H1 (cell line): Measurements from ENCODE around the gene NUDC. TPM values are rescaled to one million over a fixed set of nuclear protein-coding genes. Genes with fewer than 3 reads are reported as not detected.
"Not testable (repeated sequence)": the region's sequence is repeated elsewhere in the genome, so short reads cannot be mapped to it uniquely, and the experiment has no call there.

Experiments used
- CTCF ChIA-PET: fragments of 300-600 bp; sonication (Branson Sonifier 250); formaldehyde crosslinking; loops from one replicate; lab custom pipeline; 2021; ENCODE audit not compliant: partially characterized antibody; lab: Charles Lee
- POLR2A ChIA-PET: fragments of 300-600 bp; sonication (Branson Sonifier 250); formaldehyde crosslinking; loops from one replicate; lab custom pipeline; 2021; ENCODE audit warnings: inconsistent platforms; ENCODE audit not compliant: partially characterized antibody; lab: Charles Lee
- DNase-seq, 2 experiments: peaks; one replicate each; pipeline versions ENCODE4 v3.0.0 to v3.0.0-alpha.2; 2010 to 2022; ENCODE audit warnings: low spot score in 2 of 2, low read depth in 1 of 2, mixed read lengths in 1 of 2
- FAIRE-seq: peaks from 2 replicates; lab custom pipeline; 2011; peaks lifted over from hg19 to GRCh38; lab: Jason Lieb, UNC
- H2AFZ ChIP-seq: 2 replicates; pipeline ENCODE4 v1.8.1; 2012; ENCODE audit warnings: low read length, inconsistent platforms
- H2AK5ac ChIP-seq: 2 replicates; pipeline ENCODE4 v1.6.1; 2013; ENCODE audit warnings: low read depth, low read length
- H2BK120ac ChIP-seq: replicated peaks from 2 replicates; pipeline ENCODE3; 2013; ENCODE audit warnings: low read depth, low read length, inconsistent platforms
- H2BK12ac ChIP-seq: 2 replicates; pipeline ENCODE4 v1.6.1; 2013; ENCODE audit warnings: low read depth, low read length
- H2BK15ac ChIP-seq: 2 replicates; pipeline ENCODE4 v1.6.1; 2013; ENCODE audit warnings: low read length
- H2BK20ac ChIP-seq: 2 replicates; pipeline ENCODE4 v1.6.1; 2013; ENCODE audit warnings: low read length
- H2BK5ac ChIP-seq: 2 replicates; pipeline ENCODE4 v1.6.1; 2013; ENCODE audit warnings: low read depth, low read length
- H3K14ac ChIP-seq: 2 replicates; pipeline ENCODE4 v1.6.1; 2013; ENCODE audit warnings: inconsistent platforms; ENCODE audit not compliant: insufficient read length
- H3K18ac ChIP-seq: 2 replicates; pipeline ENCODE4 v1.6.1; 2013; ENCODE audit warnings: low read length; ENCODE audit errors: extremely low read depth
- H3K23ac ChIP-seq: 2 replicates; pipeline ENCODE4 v1.6.1; 2013; ENCODE audit warnings: inconsistent platforms; ENCODE audit not compliant: insufficient read length
- H3K23me2 ChIP-seq: 2 replicates; pipeline ENCODE4 v1.6.1; 2013; ENCODE audit warnings: low read depth, low read length
- H3K27ac ChIP-seq: 2 replicates; pipeline ENCODE4 v1.6.1; 2011; ENCODE audit warnings: low read depth, low read length, inconsistent platforms
- H3K27me3 ChIP-seq, 4 experiments: replicated peaks in 1 of 4; 1 replicate in 1 of 4; 2 replicates in 3 of 4; pipeline versions ENCODE4 v1.6.1 to v1.8.1; 2011 to 2013; ENCODE audit warnings: low read length in 3 of 4, mild to moderate bottlenecking in 3 of 4, inconsistent platforms in 2 of 4, mixed read lengths in 2 of 4, moderate library complexity in 1 of 4; ENCODE audit not compliant: control insufficient read depth in 3 of 4, insufficient read depth in 3 of 4; ENCODE audit errors: extremely low read depth in 1 of 4
- H3K36me3 ChIP-seq, 4 experiments: 2 replicates each; pipeline versions ENCODE4 v1.6.1 to v1.8.1; 2011 to 2013; ENCODE audit warnings: mild to moderate bottlenecking in 4 of 4, low read length in 3 of 4, moderate library complexity in 2 of 4, control low read depth in 1 of 4, inconsistent platforms in 1 of 4; ENCODE audit not compliant: insufficient read depth in 4 of 4, control insufficient read depth in 2 of 4
- H3K4ac ChIP-seq: replicated peaks from 2 replicates; pipeline ENCODE3; 2013; ENCODE audit warnings: low read length, low read depth, mixed read lengths, inconsistent platforms; ENCODE audit not compliant: insufficient read length
- H3K4me1 ChIP-seq, 4 experiments: replicated peaks in 1 of 4; 1 replicate in 1 of 4; 2 replicates in 3 of 4; pipeline versions ENCODE4 v1.6.1 to v1.8.1; 2011 to 2013; ENCODE audit warnings: low read length in 3 of 4, inconsistent platforms in 2 of 4, mixed read lengths in 1 of 4; ENCODE audit not compliant: insufficient read depth in 4 of 4, control insufficient read depth in 3 of 4
- H3K4me2 ChIP-seq, 2 experiments: 2 replicates each; pipeline versions ENCODE4 v1.6.1 to v1.8.1; 2011 to 2013; ENCODE audit warnings: low read depth in 2 of 2, low read length in 2 of 2, control low read depth in 1 of 2, inconsistent platforms in 1 of 2, mild to moderate bottlenecking in 1 of 2; ENCODE audit not compliant: insufficient read depth in 1 of 2
- H3K4me3 ChIP-seq, 4 experiments: fragments of 200-600, 300-600 bp in 1 of 4; sonication (generic), shearing (Covaris generic), sonication (Bioruptor Twin) in 1 of 4; 2 replicates each; pipeline versions ENCODE4 v1.5.1 to v1.8.1; 2011 to 2016; ENCODE audit warnings: low read length in 4 of 4, low read depth in 3 of 4, control low read depth in 2 of 4, inconsistent platforms in 2 of 4, mild to moderate bottlenecking in 2 of 4, mixed read lengths in 1 of 4, moderate library complexity in 1 of 4; ENCODE audit not compliant: insufficient read depth in 2 of 4; ENCODE audit errors: extremely low read depth in 1 of 4
- H3K56ac ChIP-seq: replicated peaks from 2 replicates; pipeline ENCODE3; 2013; ENCODE audit warnings: low read depth, mild to moderate bottlenecking, mixed read lengths, low read length, inconsistent platforms; ENCODE audit not compliant: insufficient read length
- H3K79me1 ChIP-seq: 2 replicates; pipeline ENCODE4 v1.6.1; 2013; ENCODE audit warnings: low read depth, low read length, control low read depth
- H3K79me2 ChIP-seq, 2 experiments: 2 replicates each; pipeline versions ENCODE4 v1.6.1 to v1.8.1; 2012 to 2013; ENCODE audit warnings: low read length in 2 of 2, mild to moderate bottlenecking in 2 of 2, inconsistent platforms in 1 of 2; ENCODE audit not compliant: insufficient read depth in 2 of 2, control insufficient read depth in 1 of 2
- H3K9ac ChIP-seq, 4 experiments: replicated peaks in 1 of 4; 1 replicate in 1 of 4; 2 replicates in 3 of 4; pipeline versions ENCODE4 v1.6.1 to v1.8.1; 2011 to 2013; ENCODE audit warnings: low read depth in 3 of 4, low read length in 3 of 4, control low read depth in 2 of 4, mild to moderate bottlenecking in 2 of 4, moderate library complexity in 2 of 4, inconsistent platforms in 1 of 4; ENCODE audit errors: extremely low read depth in 1 of 4
- H3K9me3 ChIP-seq, 2 experiments: 2 replicates each; pipeline versions ENCODE4 v1.6.1 to v1.8.1; 2012 to 2013; ENCODE audit warnings: mild to moderate bottlenecking in 2 of 2, moderate library complexity in 2 of 2, control low read depth in 1 of 2, inconsistent platforms in 1 of 2, low read depth in 1 of 2, low read length in 1 of 2, mixed read lengths in 1 of 2; ENCODE audit not compliant: insufficient read depth in 2 of 2
- H4K20me1 ChIP-seq, 2 experiments: replicated peaks in 1 of 2; 2 replicates each; pipeline versions ENCODE3 to v1.8.1; 2011 to 2013; ENCODE audit warnings: inconsistent platforms in 2 of 2, low read length in 2 of 2, mild to moderate bottlenecking in 1 of 2; ENCODE audit not compliant: insufficient read depth in 2 of 2, control insufficient read depth in 1 of 2
- H4K5ac ChIP-seq: 2 replicates; pipeline ENCODE4 v1.6.1; 2013; ENCODE audit warnings: low read length, low read depth, mixed read lengths, inconsistent platforms; ENCODE audit not compliant: insufficient read length
- H4K8ac ChIP-seq: 2 replicates; pipeline ENCODE4 v1.8.0; 2013; ENCODE audit warnings: mild to moderate bottlenecking, moderate library complexity, low read length, inconsistent platforms; ENCODE audit not compliant: insufficient read depth; ENCODE audit errors: extremely low read depth
- H4K91ac ChIP-seq: replicated peaks from 2 replicates; pipeline ENCODE3; 2013; ENCODE audit warnings: low read length, mixed read lengths, inconsistent platforms; ENCODE audit not compliant: insufficient read length
- WGBS, 2 experiments: shearing (Covaris generic) in 1 of 2; methylation state at CpG; one replicate each; pipeline versions ENCODE4 v1.1.6 to v1.1.7; 2013 to 2015; ENCODE audit warnings: low lambda C conversion rate in 2 of 2, mixed read lengths in 2 of 2, inconsistent platforms in 1 of 2, low coverage in 1 of 2, missing lambda C conversion rate in 1 of 2; ENCODE audit not compliant: insufficient replicate concordance in 2 of 2, insufficient coverage in 1 of 2, insufficient read length in 1 of 2; ENCODE audit errors: extremely low coverage in 1 of 2, missing lambda C conversion rate in 1 of 2; 5-methylcytosine and 5-hydroxymethylcytosine counted together
- polyA plus RNA-seq, 7 experiments: library from polyadenylated mRNA; depleted of rRNA in 3 of 7; stranded (reverse) in 5 of 7; unstranded in 2 of 7; fragments of >200 nt in 5 of 7; fragments of 200-250 nt in 2 of 7; gene quantifications; 1 replicate in 5 of 7; 2 replicates in 1 of 7; 4 replicates in 1 of 7; pipeline versions ENCODE4 v1.2.1 to v1.2.3, GENCODE V29; 2011 to 2013; ENCODE audit warnings: missing spikeins in 2 of 7, mixed read lengths in 2 of 7
- total RNA-seq: library from RNA; stranded (reverse); fragmentation: NEBNext Ultra II Directional; extraction: Animal tissue kit (Norgen Biotek cat#: 25700); gene quantifications from 2 replicates; pipeline ENCODE4 v1.2.1, GENCODE V29; 2021

NUDC gene
- total and polyA plus RNA-seq, 2 of the 8 experiments (the other 6 are each of a cell fraction or from before 2014, with no cell fraction given): 43.2 to 131 TPM

GRCh38 chr1:26881611-26882010, 39.9 kb upstream of the NUDC start:
- not testable (repeated sequence) for H2BK20ac ChIP-seq, H2AK5ac ChIP-seq, H4K8ac ChIP-seq, H2AFZ ChIP-seq, H3K27ac ChIP-seq, H3K23ac ChIP-seq, H3K14ac ChIP-seq, H3K4me1 ChIP-seq, H3K9me3 ChIP-seq, H2BK12ac ChIP-seq, H3K23me2 ChIP-seq, H3K4me3 ChIP-seq, H3K4me2 ChIP-seq, H2BK15ac ChIP-seq, H3K79me1 ChIP-seq, H3K27me3 ChIP-seq, H3K79me2 ChIP-seq, FAIRE-seq, H4K5ac ChIP-seq, H2BK120ac ChIP-seq, DNase-seq, H3K56ac ChIP-seq, H3K9ac ChIP-seq, H3K18ac ChIP-seq, H4K91ac ChIP-seq, H3K4ac ChIP-seq, H2BK5ac ChIP-seq, H4K20me1 ChIP-seq
- 89% methylated on average over 6 of the region's 6 CpGs; no CpG with 5 or more reads in 1 of the 2 experiments for WGBS, 2 experiments
- CTCF ChIA-PET: interaction anchor here (0.6 to 31.7 kb wide), 7 partner anchors 17 to 283 kb away, joined by 3 to 547 read pairs (median 3); partner anchors contain the start of gene SFN
- peaks cover 23 to 67% (median 46%) of the 10 kb centered on the region in 4 experiments for H3K36me3 ChIP-seq
- POLR2A ChIA-PET: interaction anchor here (0.9 to 3.0 kb wide), 6 partner anchors 9 to 135 kb away, joined by 3 to 7 read pairs (median 4); partner anchors contain the start of genes GPATCH3, GPN2 and SFN
